ENCODE measurements around the gene ZNF527. TPM values are rescaled to one million over a fixed set of nuclear protein-coding genes. Genes with fewer than 3 reads are reported as not detected.

Gene ZNF527
- total RNA-seq, 1 experiment from 2014 or later: 2.0 TPM

- Histone ChIP-seq H3K36me3 (ENCODE audit: control insufficient read depth in 1 of 2, insufficient read depth in 2 of 2, low read length in 2 of 2) (peaks cover 5 to 25% of the 10 kb centered on the region in 2 experiments), H3K9me3 (ENCODE audit: control insufficient read depth in 1 of 2, insufficient read depth in 1 of 2, low read depth in 1 of 2, low read length in 2 of 2) (0 out of 4 replicates have a peak, but pooled peaks cover 0 to 6% of the 10 kb centered on the region in 2 experiments), H3K27ac (ENCODE audit: low read depth, low read length) (no peak overlapping the region), H2AFZ (ENCODE audit: low read depth, low read length, poor library complexity, severe bottlenecking) (no peak overlapping the region), H4K20me1 (ENCODE audit: insufficient read depth) (no peaks in the 10 kb centered on the region), H3K4me2 (ENCODE audit: low read length) (no peak overlapping the region), H3K4me3 (replicated peaks in 1 of 2; ENCODE audit: low read depth in 1 of 2, low read length in 2 of 2) (no peak overlapping the region), H3K9ac (ENCODE audit: low read length) (no peak overlapping the region), H3K27me3 (ENCODE audit: insufficient read depth, low read length) (no peaks in the 10 kb centered on the region), H3K9me2 (ENCODE audit: insufficient read depth) (no peaks in the 10 kb centered on the region), H3K4me1 (ENCODE audit: control insufficient read depth in 1 of 2, insufficient read depth in 2 of 2, low read length in 2 of 2) (no peaks in the 10 kb centered on the region), H3K79me2 (ENCODE audit: insufficient read depth, low read length) (0 out of 2 replicates have a peak, but pooled peaks cover 5% of the 10 kb centered on the region)
- ChIA-PET RAD21 (ENCODE audit: low non-redundant PET in 1 of 2, low total read pairs in 2 of 2, uncharacterized antibody in 2 of 2, unreplicated experiment in 2 of 2) (no interaction called here), POLR2A (no interaction called here), CTCF (no interaction called here)
- ATAC-seq: no peak
- DNase-seq (ENCODE audit: low read depth, low spot score): no peak
- no peak for TF ChIP-seq ELF1 (IDR thresholded peaks at IDR 0.05; ENCODE audit: borderline replicate concordance, low read depth)
- TF ChIP-seq CEBPB (IDR thresholded peaks at IDR 0.05; ENCODE audit: low read depth): no peak
- TF ChIP-seq, protein P1, sequence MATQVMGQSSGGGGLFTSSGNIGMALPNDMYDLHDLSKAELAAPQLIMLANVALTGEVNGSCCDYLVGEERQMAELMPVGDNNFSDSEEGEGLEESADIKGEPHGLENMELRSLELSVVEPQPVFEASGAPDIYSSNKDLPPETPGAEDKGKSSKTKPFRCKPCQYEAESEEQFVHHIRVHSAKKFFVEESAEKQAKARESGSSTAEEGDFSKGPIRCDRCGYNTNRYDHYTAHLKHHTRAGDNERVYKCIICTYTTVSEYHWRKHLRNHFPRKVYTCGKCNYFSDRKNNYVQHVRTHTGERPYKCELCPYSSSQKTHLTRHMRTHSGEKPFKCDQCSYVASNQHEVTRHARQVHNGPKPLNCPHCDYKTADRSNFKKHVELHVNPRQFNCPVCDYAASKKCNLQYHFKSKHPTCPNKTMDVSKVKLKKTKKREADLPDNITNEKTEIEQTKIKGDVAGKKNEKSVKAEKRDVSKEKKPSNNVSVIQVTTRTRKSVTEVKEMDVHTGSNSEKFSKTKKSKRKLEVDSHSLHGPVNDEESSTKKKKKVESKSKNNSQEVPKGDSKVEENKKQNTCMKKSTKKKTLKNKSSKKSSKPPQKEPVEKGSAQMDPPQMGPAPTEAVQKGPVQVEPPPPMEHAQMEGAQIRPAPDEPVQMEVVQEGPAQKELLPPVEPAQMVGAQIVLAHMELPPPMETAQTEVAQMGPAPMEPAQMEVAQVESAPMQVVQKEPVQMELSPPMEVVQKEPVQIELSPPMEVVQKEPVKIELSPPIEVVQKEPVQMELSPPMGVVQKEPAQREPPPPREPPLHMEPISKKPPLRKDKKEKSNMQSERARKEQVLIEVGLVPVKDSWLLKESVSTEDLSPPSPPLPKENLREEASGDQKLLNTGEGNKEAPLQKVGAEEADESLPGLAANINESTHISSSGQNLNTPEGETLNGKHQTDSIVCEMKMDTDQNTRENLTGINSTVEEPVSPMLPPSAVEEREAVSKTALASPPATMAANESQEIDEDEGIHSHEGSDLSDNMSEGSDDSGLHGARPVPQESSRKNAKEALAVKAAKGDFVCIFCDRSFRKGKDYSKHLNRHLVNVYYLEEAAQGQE (IDR thresholded peaks at IDR 0.05; ENCODE audit: low read depth): no peak
- no peak for TF ChIP-seq EZH2phosphoT487 (IDR thresholded peaks at IDR 0.05; ENCODE audit: borderline replicate concordance)
- TF ChIP-seq CBX3 (IDR thresholded peaks at IDR 0.05; ENCODE audit: low read depth): no peak
- no peak for TF ChIP-seq TCF7L2 (IDR thresholded peaks at IDR 0.05; ENCODE audit: borderline replicate concordance, extremely low read depth, insufficient read depth, insufficient read length)
- BruUV-seq (replicated peaks): no TSS peak
- intact Hi-C loops (cut with micrococcal nuclease): no loop called here
Measured at GRCh38 chr19:37346091-37346490, 24.8 kb upstream of the ZNF527 start.

DNA sequence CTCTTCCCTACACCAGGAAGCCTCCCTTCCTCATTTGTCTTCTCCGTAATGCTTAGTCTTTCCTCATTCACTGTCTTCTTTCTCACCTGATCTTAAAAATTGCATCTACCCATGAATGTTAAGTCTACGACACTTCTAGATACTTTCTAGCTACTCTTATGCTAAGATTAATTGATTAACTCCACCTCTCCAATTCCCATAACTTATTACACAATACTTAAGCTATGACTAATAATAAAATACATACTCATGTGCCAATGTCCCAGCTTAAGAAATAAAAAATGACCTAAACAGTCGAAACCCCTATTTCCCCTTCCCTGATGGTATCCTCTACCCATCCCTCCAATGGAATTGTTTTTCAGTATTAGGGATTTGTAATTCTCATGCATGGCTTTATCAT is 22.8 kb upstream of the ZNF527 start:
- Histone ChIP-seq H3K36me3 (ENCODE audit: control insufficient read depth in 1 of 2, insufficient read depth in 2 of 2, low read length in 2 of 2) (peaks cover 5 to 21% of the 10 kb centered on the region in 2 experiments), H3K4me1 (ENCODE audit: control insufficient read depth in 1 of 2, insufficient read depth in 2 of 2, low read length in 2 of 2) (no peaks in the 10 kb centered on the region)
- no peak for ATAC-seq

More for the DNA sequence above, 22.8 kb upstream of the ZNF527 start:
- no peaks in the 10 kb centered on the region for H3K27me3 ChIP-seq (ENCODE audit: insufficient read depth, low read length)
- H3K9me2 ChIP-seq (ENCODE audit: insufficient read depth): no peaks in the 10 kb centered on the region
- H3K4me2 ChIP-seq (ENCODE audit: low read length): no peak overlapping the region
- DNase-seq (ENCODE audit: low read depth, low spot score): no peak
- ChIA-PET CTCF (no interaction called here), POLR2A (no interaction called here), RAD21 (ENCODE audit: low non-redundant PET in 1 of 2, low total read pairs in 2 of 2, uncharacterized antibody in 2 of 2, unreplicated experiment in 2 of 2) (no interaction called here)
- no peaks in the 10 kb centered on the region for H3K79me2 ChIP-seq (ENCODE audit: insufficient read depth, low read length)
- no peaks in the 10 kb centered on the region for H4K20me1 ChIP-seq (ENCODE audit: insufficient read depth)
- H3K9me3 ChIP-seq (ENCODE audit: control insufficient read depth in 1 of 2, insufficient read depth in 1 of 2, low read depth in 1 of 2, low read length in 2 of 2): no peaks in the 10 kb centered on the region
- TF ChIP-seq TCF7L2 (IDR thresholded peaks at IDR 0.05; ENCODE audit: borderline replicate concordance, extremely low read depth, insufficient read depth, insufficient read length): no peak
- no peak for TF ChIP-seq EZH2phosphoT487 (IDR thresholded peaks at IDR 0.05; ENCODE audit: borderline replicate concordance)
- TF ChIP-seq ATF3 (IDR thresholded peaks at IDR 0.05): no peak
- no peak for TF ChIP-seq SIN3A (IDR thresholded peaks at IDR 0.05; ENCODE audit: low read depth)
- TF ChIP-seq ZFX (IDR thresholded peaks at IDR 0.05): no peak
- TF ChIP-seq ZNF274 (IDR thresholded peaks at IDR 0.05; ENCODE audit: low read depth, low read length): no peak
- TF ChIP-seq POLR2A (IDR thresholded peaks at IDR 0.05; ENCODE audit: borderline replicate concordance, extremely low read depth, insufficient read depth, insufficient read length): no peak
- no TSS peak for BruUV-seq (replicated peaks)
- H3K9ac ChIP-seq (ENCODE audit: low read length): no peak overlapping the region
- H3K4me3 ChIP-seq (replicated peaks in 1 of 2; ENCODE audit: low read depth in 1 of 2, low read length in 2 of 2): no peak overlapping the region
- no peak overlapping the region for H3K27ac ChIP-seq (ENCODE audit: low read depth, low read length)
- intact Hi-C loops (cut with micrococcal nuclease): no loop called here
- no peak overlapping the region for H2AFZ ChIP-seq (ENCODE audit: low read depth, low read length, poor library complexity, severe bottlenecking)
